ENCODE data around the gene CIITA. TPM values are rescaled to one million over a fixed set of nuclear protein-coding genes. Genes with fewer than 3 reads are reported as not detected.

Gene CIITA
- total RNA-seq, 1 experiment from 2014 or later = not detected

- no peak overlapping the region for H3K4me3 Mint-ChIP-seq
- no peak overlapping the region for H3K56ac ChIP-seq (ENCODE audit: insufficient read length, low read depth, low read length)
- TF ChIP-seq CTCF (conservative IDR thresholded peaks at IDR 0.05) = no peak
- no peaks in the 10 kb centered on the region for H3K9me3 ChIP-seq (ENCODE audit: control insufficient read depth, low read depth, low read length)
- no peak overlapping the region for H3K23ac ChIP-seq (ENCODE audit: insufficient read length, low read depth, low read length)
- H3K14ac ChIP-seq (ENCODE audit: insufficient read depth, low read length) = no peak overlapping the region
- no peaks in the 10 kb centered on the region for H3K79me2 ChIP-seq (ENCODE audit: insufficient read depth, low read length)
- no peak overlapping the region for H4K91ac ChIP-seq (ENCODE audit: insufficient read length, low read depth, low read length)
- H4K8ac ChIP-seq (replicated peaks; ENCODE audit: insufficient read length, low read depth, low read length) = no peak overlapping the region
- no peaks in the 10 kb centered on the region for H4K20me1 ChIP-seq (ENCODE audit: control insufficient read depth, insufficient read depth, insufficient read length)
- H2BK120ac ChIP-seq (ENCODE audit: low read depth, low read length, poor library complexity, severe bottlenecking) = no peak overlapping the region
- no peaks in the 10 kb centered on the region; the same call in 1 of the 2 replicates for H3K4me1 ChIP-seq (ENCODE audit: insufficient read depth, low read length)
- no peak overlapping the region for H3K9ac ChIP-seq (ENCODE audit: extremely low read depth, insufficient read length, low read length)
- H2BK12ac ChIP-seq (ENCODE audit: insufficient read length, low read depth, low read length) = no peak overlapping the region
- no peak overlapping the region for H2AK5ac ChIP-seq (ENCODE audit: insufficient read length, low read length)
- H3K23me2 ChIP-seq (ENCODE audit: insufficient read length, low read depth, low read length, poor library complexity, severe bottlenecking) = peaks cover 5% of the 10 kb centered on the region
- H2AFZ ChIP-seq (ENCODE audit: low read length) = no peak overlapping the region
- no peak overlapping the region for H3K4ac ChIP-seq (ENCODE audit: low read depth, low read length)
- peaks cover 6% of the 10 kb centered on the region for H3K27me3 Mint-ChIP-seq (ENCODE audit: low read depth)
- H3K9me3 Mint-ChIP-seq = peaks cover 0 to 6% of the 10 kb centered on the region in 2 experiments; a peak in 1 of 5 replicates
- H3K4me2 ChIP-seq (ENCODE audit: insufficient read depth, insufficient read length, low read length) = no peak overlapping the region
- WGBS (ENCODE audit: extremely low coverage, insufficient read length, low lambda C conversion rate) = no CpG with 5 or more reads among the region's 7 CpGs
- no peak overlapping the region for H3K27ac Mint-ChIP-seq
- no peak overlapping the region for H2BK15ac ChIP-seq (ENCODE audit: low read depth, low read length)
- no peak overlapping the region for H3K18ac ChIP-seq (ENCODE audit: insufficient read length, low read depth, low read length)
- no peak overlapping the region for H4K5ac ChIP-seq (ENCODE audit: insufficient read length, low read depth, low read length)
- H3K79me1 ChIP-seq (ENCODE audit: insufficient read depth, low read depth, low read length, poor library complexity, severe bottlenecking) = no peaks in the 10 kb centered on the region
- no peak overlapping the region for H2BK5ac ChIP-seq (ENCODE audit: insufficient read length, low read length)
- no peak for DNase-seq
- H3K36me3 Mint-ChIP-seq (ENCODE audit: insufficient read depth in 1 of 3, low read depth in 3 of 3) = no peaks in the 10 kb centered on the region
- peaks cover 4% of the 10 kb centered on the region; the same call in 1 of the 2 replicates for H3K27me3 ChIP-seq (ENCODE audit: insufficient read depth, low read length)
- H2BK20ac ChIP-seq (ENCODE audit: low read depth, low read length, poor library complexity, severe bottlenecking) = no peak overlapping the region
- H3K4me1 Mint-ChIP-seq = peaks cover 12 to 31% of the 10 kb centered on the region in 2 experiments
- no peak overlapping the region for H3T11ph ChIP-seq (ENCODE audit: low read length)
- no peak overlapping the region for H3K27ac ChIP-seq (ENCODE audit: insufficient read length, low read depth, low read length)
These were observed 4.6 kb downstream of the CIITA start for GRCh38 chr16:10881479-10882030.
